ENCODE measurements around the gene ACSM2A.

- TF ChIP-seq POLR2A (IDR thresholded peaks at IDR 0.05; ENCODE audit: low read depth, low read length), result no peak
- no peak for TF ChIP-seq SP1 (IDR thresholded peaks at IDR 0.05; ENCODE audit: low read depth, low read length)
- TF ChIP-seq MYC (IDR thresholded peaks at IDR 0.05; ENCODE audit: insufficient read depth, insufficient read length, insufficient replicate concordance, low read length, severe bottlenecking), result no peak
- TF ChIP-seq GABPA (IDR thresholded peaks at IDR 0.05; ENCODE audit: low read depth), result no peak
- no peak for TF ChIP-seq EZH2 (IDR thresholded peaks at IDR 0.05; ENCODE audit: borderline replicate concordance, control insufficient read depth, low read depth, low read length)
- TF ChIP-seq ZBTB40 (IDR thresholded peaks at IDR 0.05; ENCODE audit: borderline replicate concordance), result no peak
These were observed 35.8 kb upstream of the ACSM2A start for GRCh38 chr16:20415541-20415940.

Data from GM12878 (cell line).